NOMO-1 treated with DMSO at 0.1 percent for 48 hours (cell line): Measurements from ENCODE around the gene USP37.
"Not testable (repeated sequence)": the region's sequence is repeated elsewhere in the genome, so short reads cannot be mapped to it uniquely, and the experiment has no call there.

Source experiments
- DNase-seq: peaks from one replicate; lab custom pipeline; 2025; ENCODE audit not compliant: unreplicated experiment; lab: John Stamatoyannopoulos, UW

The USP37 gene

DNA sequence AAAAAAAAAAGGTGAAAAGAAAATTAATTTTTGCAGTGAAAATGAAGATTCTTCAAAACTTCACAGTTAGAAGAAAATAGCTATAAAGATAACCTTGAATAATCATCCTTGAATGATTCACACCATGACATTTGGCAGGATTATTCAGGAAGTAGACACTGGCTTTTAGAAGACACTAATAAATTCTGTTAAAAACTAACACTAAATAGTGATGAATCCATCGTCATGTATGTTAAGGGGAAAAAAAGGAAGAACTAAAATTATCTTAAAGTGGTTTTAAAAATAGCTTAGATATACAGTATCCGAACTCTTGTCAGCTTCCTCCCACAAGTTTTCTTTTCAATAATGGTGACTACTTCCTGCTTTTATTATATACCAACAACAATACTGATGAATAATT, 10.2 kb downstream of the USP37 start:
- peak; percentile 72 for DNase-seq

GRCh38 chr2:218555527-218555926, 12.6 kb downstream of the USP37 start:
- DNase-seq, result no peak

GRCh38 chr2:218554225-218554624, 13.9 kb downstream of the USP37 start:
- not testable (repeated sequence) for DNase-seq

DNA sequence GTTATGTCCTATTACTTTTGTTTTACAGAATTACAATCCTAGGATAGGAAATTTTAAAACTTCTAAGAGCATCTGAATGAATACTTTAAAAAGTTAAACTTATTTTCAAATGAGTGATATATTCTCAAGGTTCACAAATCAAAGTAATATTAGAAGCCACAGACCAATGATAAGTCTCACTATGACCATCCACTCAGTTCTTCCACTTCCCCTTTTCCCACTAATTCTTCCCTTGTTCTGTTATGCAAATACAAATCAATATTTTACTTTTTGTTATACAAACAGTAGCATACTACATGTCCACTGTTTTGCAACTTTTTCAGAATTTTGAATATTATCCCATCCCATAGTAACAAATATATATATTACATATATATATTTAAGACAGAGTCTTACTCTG, 20.2 kb downstream of the USP37 start:
- DNase-seq, result no peak

DNA sequence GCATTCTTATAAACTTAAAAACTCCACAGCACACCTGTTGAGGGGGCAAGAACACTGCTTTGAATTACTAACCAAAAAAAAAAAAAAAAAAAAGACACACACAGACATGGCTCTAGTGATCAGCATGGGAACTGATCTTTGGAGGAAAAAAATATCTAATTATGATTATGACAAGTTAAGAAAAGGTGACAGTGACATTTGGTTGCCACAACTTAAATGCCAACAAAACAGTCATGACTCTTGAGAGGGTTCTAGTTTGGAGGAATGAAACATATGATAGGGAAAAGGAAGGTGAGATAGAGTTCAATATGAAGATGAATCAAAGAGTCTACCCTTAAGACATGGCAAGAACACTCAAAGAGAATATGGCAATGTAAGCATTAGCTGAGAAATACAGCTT, 20.6 kb downstream of the USP37 start:
- DNase-seq, result no peak

GRCh38 chr2:218546012-218546411, 22.1 kb downstream of the USP37 start:
- DNase-seq, result no peak

DNA sequence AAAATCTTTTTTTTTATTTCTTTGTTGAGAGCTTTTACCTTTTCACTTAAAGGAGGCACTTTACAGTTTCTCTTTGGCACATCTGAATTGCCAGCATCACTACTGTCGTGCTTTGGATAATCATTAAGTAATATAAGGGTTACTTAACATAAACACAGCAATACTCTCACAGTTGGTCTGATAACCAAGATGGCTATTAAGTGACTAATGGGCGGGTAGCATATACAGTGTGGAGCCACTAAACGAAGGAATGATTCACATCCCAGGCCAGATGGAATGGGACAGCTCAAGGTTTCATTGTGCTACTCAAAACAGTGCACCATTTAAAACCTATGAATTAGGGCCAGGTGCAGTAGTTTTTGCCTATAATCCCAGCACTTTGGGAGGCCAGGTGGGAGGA, 28.1 kb downstream of the USP37 start:
- no peak for DNase-seq

- DNase-seq, result no peak
Measured at GRCh38 chr2:218536804-218537494, 31.2 kb downstream of the USP37 start.

DNA sequence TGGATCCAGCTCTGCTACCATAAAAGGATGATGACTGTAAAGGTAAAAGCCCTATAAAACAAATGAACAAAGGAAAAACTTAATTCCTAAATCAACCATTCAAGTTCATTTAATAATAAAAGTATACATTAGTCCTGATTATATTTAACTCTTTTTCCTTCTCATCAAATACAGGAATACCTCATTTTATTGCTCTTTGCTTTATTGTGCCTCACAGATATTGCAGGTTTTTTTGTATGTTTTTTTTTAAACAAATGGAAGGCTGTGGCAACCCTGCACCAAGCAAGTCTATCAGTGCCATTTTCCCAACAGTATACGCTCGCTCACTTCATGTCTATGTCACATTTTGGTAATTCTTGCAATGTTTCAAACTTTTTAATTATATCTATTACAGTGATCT, 38.2 kb downstream of the USP37 start:
- DNase-seq, result no peak

- not testable (repeated sequence) for DNase-seq
Measured at GRCh38 chr2:218528409-218528808, 39.7 kb downstream of the USP37 start.

- no peak for DNase-seq
Measured at GRCh38 chr2:218523651-218524050, 44.5 kb downstream of the USP37 start.

GRCh38 chr2:218518876-218519275, 49.3 kb downstream of the USP37 start:
- no peak for DNase-seq

DNA sequence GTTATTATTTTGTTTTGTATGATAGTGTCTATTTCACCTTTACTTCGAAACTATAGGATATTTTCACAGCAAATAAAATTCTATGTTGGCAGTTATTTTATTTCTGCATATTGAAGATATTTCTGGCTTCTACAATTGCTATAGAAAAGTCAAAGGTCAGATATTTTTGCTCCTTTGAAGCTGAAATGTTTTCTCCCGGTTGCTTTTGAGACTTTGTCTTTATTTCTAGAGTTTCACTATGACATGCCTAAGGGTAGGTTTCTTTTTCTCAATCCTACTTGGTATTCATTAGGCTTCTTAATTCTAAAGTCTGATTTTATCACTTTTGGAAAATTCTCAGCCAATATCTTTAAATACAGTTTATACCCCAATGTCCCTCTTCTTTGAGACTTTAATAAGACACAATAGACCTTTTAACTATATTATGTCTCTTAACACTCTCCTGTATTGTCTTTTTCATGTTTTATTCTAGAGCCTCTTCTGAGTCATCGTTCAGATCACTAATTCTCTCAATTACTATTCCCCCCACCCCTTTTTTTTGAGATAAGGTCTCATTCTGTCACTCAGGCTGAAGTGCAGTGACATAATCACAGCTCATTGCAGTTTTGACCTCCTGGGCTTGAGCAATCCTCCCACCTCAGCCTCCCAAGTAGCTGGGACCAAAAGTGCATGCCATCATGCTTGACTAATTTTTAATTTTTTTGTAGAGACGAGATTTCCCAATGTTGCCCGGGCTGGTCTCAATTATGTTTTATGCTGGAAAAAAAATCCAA, 50.5 kb downstream of the USP37 start:
- no peak for DNase-seq

GRCh38 chr2:218516614-218517013, 51.5 kb downstream of the USP37 start:
- DNase-seq, result peak; percentile 7

DNA sequence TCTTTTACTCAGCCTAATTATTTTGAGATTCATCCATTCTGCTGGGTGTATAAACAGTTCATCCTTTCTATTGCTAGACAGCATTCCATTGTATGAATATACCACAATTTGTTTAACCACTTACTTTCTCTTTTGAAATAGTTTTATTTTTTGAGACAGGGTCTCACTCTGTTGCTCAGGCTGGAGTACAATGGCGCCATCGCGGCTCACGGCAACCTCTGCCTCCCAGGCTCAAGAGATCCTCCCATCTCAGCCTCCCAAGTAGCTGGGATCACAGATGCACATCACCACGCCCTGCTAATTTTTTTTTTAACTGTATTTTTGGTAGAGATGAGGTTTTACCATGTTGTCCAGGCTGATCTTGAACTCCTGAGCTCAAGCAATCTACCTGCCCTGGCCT, 54.5 kb downstream of the USP37 start:
- DNase-seq, result no peak

GRCh38 chr2:218508299-218508698, 59.9 kb downstream of the USP37 start:
- DNase-seq, result no peak

DNA sequence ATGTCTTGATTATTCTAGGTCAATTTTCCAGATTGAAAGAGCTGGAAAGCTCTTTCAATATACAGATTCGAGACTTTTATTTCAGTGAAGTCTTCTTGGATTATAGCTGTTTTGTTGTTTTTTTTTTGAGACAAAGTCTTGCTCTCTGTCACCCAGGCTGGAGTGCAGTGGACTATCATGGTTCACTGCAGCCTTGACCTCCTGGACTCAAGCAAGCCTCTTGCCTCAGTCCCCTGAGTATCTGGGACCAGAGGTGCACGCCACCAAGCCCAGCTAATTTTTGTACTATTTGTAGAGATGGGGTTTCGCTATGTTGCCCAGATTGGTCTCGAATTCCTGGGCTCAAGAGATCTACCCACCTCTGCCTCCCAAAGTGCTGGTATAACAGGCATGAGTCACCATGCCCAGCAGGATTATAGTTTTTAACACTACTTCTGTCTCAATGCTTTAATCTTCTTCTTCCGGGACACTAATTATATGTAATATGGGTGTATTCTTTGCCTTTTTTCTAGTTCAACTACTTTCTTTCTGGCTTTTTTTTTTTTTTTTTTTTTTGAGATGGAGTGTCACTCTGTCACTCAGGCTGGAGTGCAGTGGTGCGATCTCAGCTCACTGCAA, 62.3 kb downstream of the USP37 start:
- DNase-seq, result no peak

DNA sequence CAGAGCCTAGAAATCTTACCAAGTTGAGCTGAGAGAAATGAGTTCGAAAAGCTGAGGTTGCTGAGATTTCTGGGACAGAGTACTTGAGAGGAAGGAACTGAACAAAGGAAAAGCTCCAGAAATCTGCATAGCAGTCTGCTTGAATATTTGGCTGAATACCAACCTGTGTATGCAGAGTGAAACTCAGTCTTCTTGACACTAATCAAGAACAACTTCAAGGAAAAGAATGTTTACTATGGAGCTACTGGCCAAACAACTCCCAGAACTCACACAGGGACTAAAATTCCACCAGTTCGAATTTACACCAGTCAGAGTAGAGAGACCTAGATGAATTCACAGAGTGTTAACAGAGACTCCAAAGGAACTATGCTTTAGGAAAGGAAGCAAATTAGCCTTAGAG, 66.5 kb downstream of the USP37 start:
- no peak for DNase-seq

DNA sequence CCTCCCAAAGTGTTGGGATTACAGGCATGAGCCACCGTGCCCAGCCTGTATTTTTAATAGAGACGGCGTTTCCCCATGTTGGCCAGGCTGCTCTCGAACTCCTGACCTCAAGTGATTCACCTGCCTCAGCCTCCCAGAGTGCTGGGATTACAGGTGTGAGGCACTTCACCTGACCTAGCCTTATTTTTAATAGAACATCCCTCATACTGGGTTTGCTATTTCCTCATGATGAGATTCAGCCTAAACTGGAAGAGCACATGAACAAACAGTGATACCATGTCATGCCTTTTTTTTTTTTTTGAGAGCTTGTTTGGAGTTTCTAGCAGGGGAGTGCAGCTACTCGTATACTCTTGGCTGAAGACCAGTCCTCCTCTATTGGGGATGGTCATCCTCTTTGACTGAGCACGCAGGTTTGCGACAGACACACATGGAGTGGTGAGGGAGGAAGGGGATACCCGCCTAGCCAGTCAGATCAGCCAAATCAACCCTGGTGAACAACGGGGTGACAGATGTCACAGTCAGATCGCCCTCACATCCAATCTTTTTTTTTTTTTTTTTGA, 67.6 kb downstream of the USP37 start:
- DNase-seq, result no peak

DNA sequence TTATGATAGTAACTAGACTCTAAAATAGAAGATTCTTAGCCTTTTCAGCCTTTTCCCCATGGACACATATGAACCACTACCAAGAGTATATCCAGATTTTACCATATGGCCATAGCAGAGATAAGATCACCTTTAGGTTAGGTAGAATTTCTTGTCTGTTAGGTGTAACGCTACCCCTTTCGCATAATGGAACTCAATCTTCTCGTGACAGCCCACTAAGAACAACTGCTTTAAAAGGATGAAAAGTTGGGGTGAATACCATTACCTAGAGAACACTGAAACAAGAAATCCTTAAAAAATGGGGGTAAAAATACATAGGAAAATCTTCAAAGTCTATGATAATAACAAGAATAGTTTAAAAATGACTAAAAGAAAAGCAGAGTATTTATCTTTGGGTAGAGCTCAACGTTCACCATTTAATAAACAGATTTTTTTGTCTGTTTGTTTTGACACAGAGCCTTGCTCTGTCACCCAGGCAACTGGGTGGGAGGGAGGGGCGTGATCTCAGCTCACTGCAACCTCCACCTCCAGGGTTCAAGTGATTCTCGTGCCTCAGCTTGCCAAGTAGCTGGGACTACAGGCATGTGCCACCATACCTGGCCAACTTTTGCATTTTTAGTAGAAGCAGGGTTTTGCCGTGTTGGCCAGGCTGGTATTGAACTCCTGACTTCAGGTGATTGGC, 82.0 kb downstream of the USP37 start:
- DNase-seq, result no peak

GRCh38 chr2:218482651-218483050, 85.5 kb downstream of the USP37 start:
- no peak for DNase-seq
